Sigmoid colon (tissue), 7 donors: ENCODE data around the gene RUNX1. TPM values are rescaled to one million over a fixed set of nuclear protein-coding genes. Genes with fewer than 3 reads are reported as not detected.

Source experiments
- DNase-seq: peaks from one replicate; pipeline ENCODE4 v3.0.0-alpha.2; 2019
- H3K27ac ChIP-seq, 4 donors: fragments of 200-600 bp; sonication (generic); one replicate each; pipeline ENCODE4 v1.5.1; 2016 to 2019; ENCODE audit warnings: mild to moderate bottlenecking in 1 of 4
- H3K27me3 ChIP-seq, 3 donors: fragments of 200-600 bp; sonication (generic); one replicate each; pipeline ENCODE4 v1.5.1; 2019; ENCODE audit warnings: mild to moderate bottlenecking in 1 of 3
- H3K36me3 ChIP-seq, 4 donors: fragments of 200-600 bp; sonication (generic); one replicate each; pipeline ENCODE4 v1.5.1; 2016 to 2019
- H3K4me1 ChIP-seq, 4 donors: fragments of 200-600 bp; sonication (generic); one replicate each; pipeline ENCODE4 v1.5.1; 2017 to 2019
- H3K4me3 ChIP-seq, 4 donors: fragments of 200-600 bp; sonication (generic); one replicate each; pipeline ENCODE4 v1.5.1; 2017 to 2019; ENCODE audit warnings: mild to moderate bottlenecking in 2 of 4, moderate library complexity in 1 of 4
- H3K9me3 ChIP-seq, 4 donors: fragments of 200-600 bp in 3 of 4; sonication (generic) in 3 of 4; one replicate each; pipeline versions ENCODE4 v1.5.1 to v1.6.1; 2013 to 2019
- CTCF ChIP-seq, 4 experiments: fragments of 450-650 bp in 3 of 4; fragments of 200-600 bp in 1 of 4; IDR thresholded peaks; one replicate each; pipeline ENCODE4 v1.5.1; 2016 to 2019; ENCODE audit warnings: antibody characterized with exemption in 4 of 4, mild to moderate bottlenecking in 3 of 4, moderate library complexity in 2 of 4
- EP300 ChIP-seq, 4 donors: sonication (generic); formaldehyde crosslinking; IDR thresholded peaks; one replicate each; pipeline ENCODE4 v1.6.1; 2017; ENCODE audit warnings: antibody characterized with exemption in 4 of 4
- POLR2A ChIP-seq, 2 donors: fragments of 450-650 bp; IDR thresholded peaks; one replicate each; pipeline ENCODE4 v1.6.1; 2016; ENCODE audit warnings: antibody characterized with exemption in 2 of 2, mild to moderate bottlenecking in 2 of 2, moderate library complexity in 2 of 2
- POLR2AphosphoS5 ChIP-seq, 4 donors: sonication (generic); formaldehyde crosslinking; IDR thresholded peaks; one replicate each; pipeline ENCODE4 v1.6.1; 2017; ENCODE audit warnings: antibody characterized with exemption in 4 of 4
- WGBS, 2 donors: extraction: QIAGEN DNeasy Blood & Tissue Kit; methylation state at CpG; one replicate each; pipeline ENCODE4 v1.1.7; 2013; 5-methylcytosine and 5-hydroxymethylcytosine counted together
- intact Hi-C: fragments of 100-400 bp; cut with DNase I; formaldehyde crosslinking; loops from one replicate; pipeline ENCODE4 v1.15.1; 2023
- polyA plus RNA-seq, 3 donors: library from polyadenylated mRNA; stranded (reverse); fragments of 200-250 nt; gene quantifications; one replicate each; pipeline ENCODE4 v1.2.3, GENCODE V29; 2013
- total RNA-seq, 4 donors: library from RNA; depleted of rRNA; stranded (reverse); fragments of >200 nt; gene quantifications; one replicate each; pipeline ENCODE4 v1.1.0, GENCODE V29; 2016
- donor health status: healthy with polysubstance abuse.
- donor health status: Bipolar disorder and iron deficiency.
- donor health status: healthy.

The RUNX1 gene
- total and polyA plus RNA-seq, 7 donors: 2.8 to 23.3 (median 7.5) TPM

- TF ChIP-seq CTCF (IDR thresholded peaks at IDR 0.05): no peak
- TF ChIP-seq POLR2AphosphoS5 (IDR thresholded peaks at IDR 0.05): no peak
- no peak for TF ChIP-seq EP300 (IDR thresholded peaks at IDR 0.05)
- TF ChIP-seq POLR2A (IDR thresholded peaks at IDR 0.05): no peak
Measured at GRCh38 chr21:35038772-35039319, 10.3 kb downstream of the RUNX1 start.

GRCh38 chr21:35037384-35037765 is 11.7 kb downstream of the RUNX1 start:
- WGBS, 2 donors: 87 to 93% methylated on average over 7 of the region's 7 CpGs
- no peak for TF ChIP-seq POLR2A (IDR thresholded peaks at IDR 0.05)
- no peak for TF ChIP-seq EP300 (IDR thresholded peaks at IDR 0.05)
- TF ChIP-seq CTCF (IDR thresholded peaks at IDR 0.05): no peak
- no peak for TF ChIP-seq POLR2AphosphoS5 (IDR thresholded peaks at IDR 0.05)
- intact Hi-C loops: no loop called here
- DNase-seq: no peak
- Histone ChIP-seq H3K9me3 (no peaks in the 10 kb centered on the region), H3K27me3 (no peaks in the 10 kb centered on the region), H3K4me1 (no peaks in the 10 kb centered on the region), H3K4me3 (no peak overlapping the region), H3K27ac (no peak overlapping the region), H3K36me3 (no peaks in the 10 kb centered on the region)

More at GRCh38 chr21:35038772-35039319, 10.3 kb downstream of the RUNX1 start:
- intact Hi-C loops: no loop called here
- DNase-seq: no peak
- Histone ChIP-seq H3K4me1 (no peaks in the 10 kb centered on the region), H3K4me3 (no peak overlapping the region), H3K27ac (no peak overlapping the region), H3K9me3 (no peaks in the 10 kb centered on the region), H3K36me3 (no peaks in the 10 kb centered on the region), H3K27me3 (no peaks in the 10 kb centered on the region)
- WGBS, 2 donors: 83 to 88% methylated on average over 5 of the region's 5 CpGs

GRCh38 chr21:35036465-35037383 is 12.4 kb downstream of the RUNX1 start:
- H3K9me3 ChIP-seq: no peaks in the 10 kb centered on the region
- no peak overlapping the region for H3K27ac ChIP-seq
- intact Hi-C loops: no loop called here
- WGBS, 2 donors: 76 to 82% methylated on average over 11 of the region's 11 CpGs
- no peaks in the 10 kb centered on the region for H3K27me3 ChIP-seq
- DNase-seq: no peak
- H3K4me1 ChIP-seq: no peaks in the 10 kb centered on the region
- H3K36me3 ChIP-seq: no peaks in the 10 kb centered on the region
- no peak overlapping the region for H3K4me3 ChIP-seq
- no peak for TF ChIP-seq POLR2AphosphoS5 (IDR thresholded peaks at IDR 0.05)
- no peak for TF ChIP-seq EP300 (IDR thresholded peaks at IDR 0.05)
- TF ChIP-seq CTCF (IDR thresholded peaks at IDR 0.05): no peak
- TF ChIP-seq POLR2A (IDR thresholded peaks at IDR 0.05): no peak

- Histone ChIP-seq H3K4me3 (no peak overlapping the region), H3K36me3 (no peaks in the 10 kb centered on the region), H3K27me3 (no peaks in the 10 kb centered on the region), H3K27ac (no peak overlapping the region), H3K9me3 (no peaks in the 10 kb centered on the region), H3K4me1 (no peaks in the 10 kb centered on the region)
- WGBS, 2 donors: 82 to 86% methylated on average over 8 of the region's 8 CpGs
- DNase-seq: no peak
- TF ChIP-seq CTCF (IDR thresholded peaks at IDR 0.05) (no peak), POLR2AphosphoS5 (IDR thresholded peaks at IDR 0.05) (no peak)
- intact Hi-C loops: no loop called here
Measured at GRCh38 chr21:35035581-35035980, 13.5 kb downstream of the RUNX1 start.
